Ishikawa (cell line): ENCODE measurements around the gene NEK8.
A peak's percentile ranks its signal among the peaks of the same experiment; 100 is the strongest.

Experiments
- CEBPB ChIP-seq: IDR thresholded peaks from 2 replicates; pipeline ENCODE4 v1.6.1; 2012
- EP300 ChIP-seq: IDR thresholded peaks from 2 replicates; pipeline ENCODE4 v1.6.1; 2012; ENCODE audit warnings: borderline replicate concordance
- FOXM1 ChIP-seq: IDR thresholded peaks from 2 replicates; pipeline ENCODE4 v1.6.1; 2012; ENCODE audit warnings: low read depth, borderline replicate concordance
- NFIC ChIP-seq: IDR thresholded peaks from 2 replicates; pipeline ENCODE4 v1.6.1; 2012
- RAD21 ChIP-seq: IDR thresholded peaks from 2 replicates; pipeline ENCODE4 v1.6.1; 2012; ENCODE audit warnings: low read depth
- TCF12 ChIP-seq: IDR thresholded peaks from 2 replicates; pipeline ENCODE4 v1.6.1; 2012; ENCODE audit warnings: low read depth
- YY1 ChIP-seq: IDR thresholded peaks from 2 replicates; pipeline ENCODE4 v1.6.1; 2012; ENCODE audit warnings: low read depth
- TF ChIP-seq, protein P1 (sequence below): IDR thresholded peaks from 2 replicates; pipeline ENCODE4 v1.6.1; 2012
- TF ChIP-seq, protein P2 (sequence below): IDR thresholded peaks from 2 replicates; pipeline ENCODE4 v1.6.1; 2012
- TF ChIP-seq, protein P3 (sequence below): IDR thresholded peaks from 2 replicates; pipeline ENCODE4 v1.6.1; 2012; ENCODE audit warnings: low read depth, mild to moderate bottlenecking

GRCh38 chr17:28743243-28744103 lies 14.9 kb downstream of the NEK8 start, which contains the start of gene TRAF4:
- TF ChIP-seq, protein P1, sequence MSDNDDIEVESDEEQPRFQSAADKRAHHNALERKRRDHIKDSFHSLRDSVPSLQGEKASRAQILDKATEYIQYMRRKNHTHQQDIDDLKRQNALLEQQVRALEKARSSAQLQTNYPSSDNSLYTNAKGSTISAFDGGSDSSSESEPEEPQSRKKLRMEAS = no peak; the same call in 1 of the 2 replicates
- TF ChIP-seq NFIC = peak; percentile 92
- no peak for TF ChIP-seq RAD21
- peak; percentile 85 for TF ChIP-seq TCF12
- no peak for TF ChIP-seq YY1
- TF ChIP-seq, protein P2, sequence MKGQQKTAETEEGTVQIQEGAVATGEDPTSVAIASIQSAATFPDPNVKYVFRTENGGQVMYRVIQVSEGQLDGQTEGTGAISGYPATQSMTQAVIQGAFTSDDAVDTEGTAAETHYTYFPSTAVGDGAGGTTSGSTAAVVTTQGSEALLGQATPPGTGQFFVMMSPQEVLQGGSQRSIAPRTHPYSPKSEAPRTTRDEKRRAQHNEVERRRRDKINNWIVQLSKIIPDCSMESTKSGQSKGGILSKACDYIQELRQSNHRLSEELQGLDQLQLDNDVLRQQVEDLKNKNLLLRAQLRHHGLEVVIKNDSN = no peak
- TF ChIP-seq CEBPB = no peak
- peak; percentile 8; the same call in 1 of the 2 replicates for TF ChIP-seq EP300
- TF ChIP-seq, protein P3, sequence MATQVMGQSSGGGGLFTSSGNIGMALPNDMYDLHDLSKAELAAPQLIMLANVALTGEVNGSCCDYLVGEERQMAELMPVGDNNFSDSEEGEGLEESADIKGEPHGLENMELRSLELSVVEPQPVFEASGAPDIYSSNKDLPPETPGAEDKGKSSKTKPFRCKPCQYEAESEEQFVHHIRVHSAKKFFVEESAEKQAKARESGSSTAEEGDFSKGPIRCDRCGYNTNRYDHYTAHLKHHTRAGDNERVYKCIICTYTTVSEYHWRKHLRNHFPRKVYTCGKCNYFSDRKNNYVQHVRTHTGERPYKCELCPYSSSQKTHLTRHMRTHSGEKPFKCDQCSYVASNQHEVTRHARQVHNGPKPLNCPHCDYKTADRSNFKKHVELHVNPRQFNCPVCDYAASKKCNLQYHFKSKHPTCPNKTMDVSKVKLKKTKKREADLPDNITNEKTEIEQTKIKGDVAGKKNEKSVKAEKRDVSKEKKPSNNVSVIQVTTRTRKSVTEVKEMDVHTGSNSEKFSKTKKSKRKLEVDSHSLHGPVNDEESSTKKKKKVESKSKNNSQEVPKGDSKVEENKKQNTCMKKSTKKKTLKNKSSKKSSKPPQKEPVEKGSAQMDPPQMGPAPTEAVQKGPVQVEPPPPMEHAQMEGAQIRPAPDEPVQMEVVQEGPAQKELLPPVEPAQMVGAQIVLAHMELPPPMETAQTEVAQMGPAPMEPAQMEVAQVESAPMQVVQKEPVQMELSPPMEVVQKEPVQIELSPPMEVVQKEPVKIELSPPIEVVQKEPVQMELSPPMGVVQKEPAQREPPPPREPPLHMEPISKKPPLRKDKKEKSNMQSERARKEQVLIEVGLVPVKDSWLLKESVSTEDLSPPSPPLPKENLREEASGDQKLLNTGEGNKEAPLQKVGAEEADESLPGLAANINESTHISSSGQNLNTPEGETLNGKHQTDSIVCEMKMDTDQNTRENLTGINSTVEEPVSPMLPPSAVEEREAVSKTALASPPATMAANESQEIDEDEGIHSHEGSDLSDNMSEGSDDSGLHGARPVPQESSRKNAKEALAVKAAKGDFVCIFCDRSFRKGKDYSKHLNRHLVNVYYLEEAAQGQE = no peak
- 0 out of 2 replicates have a peak, but pooled peaks have one; percentile 11 for TF ChIP-seq FOXM1
